HEK293 (cell line): ENCODE measurements around the gene ZBTB17.

Source experiments
- ATF2 ChIP-seq: fragments of 450-650 bp; formaldehyde crosslinking; IDR thresholded peaks from 2 replicates; pipeline ENCODE4 v1.5.1; 2016; ENCODE audit warnings: missing biosample characterization, missing genetic modification characterization, low read depth
- BCL11A ChIP-seq: fragments of 450-650 bp; formaldehyde crosslinking; IDR thresholded peaks from 2 replicates; pipeline ENCODE4 v1.5.1; 2016; ENCODE audit warnings: low read depth, missing biosample characterization, missing genetic modification characterization
- CTCF ChIP-seq: fragments of 450-650 bp; formaldehyde crosslinking; IDR thresholded peaks from 2 replicates; pipeline ENCODE4 v1.5.1; 2016; ENCODE audit warnings: missing biosample characterization, missing genetic modification characterization
- MZF1 ChIP-seq: fragments of 450-650 bp; formaldehyde crosslinking; IDR thresholded peaks from 2 replicates; pipeline ENCODE4 v1.5.1; 2017; ENCODE audit warnings: missing biosample characterization, missing genetic modification characterization, borderline replicate concordance
- REST ChIP-seq: fragments of 450-650 bp; formaldehyde crosslinking; IDR thresholded peaks from 2 replicates; pipeline ENCODE4 v1.5.1; 2016; ENCODE audit warnings: missing biosample characterization, missing genetic modification characterization
- ZNF112 ChIP-seq: fragments of 450-650 bp; formaldehyde crosslinking; IDR thresholded peaks from 2 replicates; pipeline ENCODE4 v1.5.0; 2017; ENCODE audit warnings: missing biosample characterization, missing genetic modification characterization
- ZNF121 ChIP-seq: fragments of 450-650 bp; formaldehyde crosslinking; IDR thresholded peaks from 2 replicates; pipeline ENCODE4 v1.5.1; 2016; ENCODE audit warnings: missing biosample characterization, missing genetic modification characterization
- ZNF138 ChIP-seq: fragments of 450-650 bp; formaldehyde crosslinking; IDR thresholded peaks from 2 replicates; pipeline ENCODE4 v1.5.1; 2016; ENCODE audit warnings: missing biosample characterization, missing genetic modification characterization, borderline replicate concordance
- ZNF274 ChIP-seq, 2 experiments: fragments of 200-500 bp in 1 of 2; fragments of 450-650 bp in 1 of 2; sonication (Bioruptor generic) in 1 of 2; formaldehyde crosslinking in 1 of 2; IDR thresholded peaks; 2 replicates each; pipeline versions ENCODE4 v1.5.1 to v1.6.1; 2014 to 2016; ENCODE audit warnings: borderline replicate concordance in 1 of 2, inconsistent platforms in 1 of 2, low read length in 1 of 2, missing biosample characterization in 1 of 2, missing genetic modification characterization in 1 of 2
- ZNF292 ChIP-seq: fragments of 450-650 bp; formaldehyde crosslinking; IDR thresholded peaks from 2 replicates; pipeline ENCODE4 v1.5.1; 2016; ENCODE audit warnings: low read depth, missing biosample characterization, missing genetic modification characterization, borderline replicate concordance
- ZNF311 ChIP-seq: fragments of 450-650 bp; formaldehyde crosslinking; IDR thresholded peaks from 2 replicates; pipeline ENCODE4 v1.5.1; 2017; ENCODE audit warnings: missing biosample characterization, missing genetic modification characterization, borderline replicate concordance
- ZNF488 ChIP-seq: fragments of 450-650 bp; formaldehyde crosslinking; IDR thresholded peaks from 2 replicates; pipeline ENCODE4 v1.5.1; 2016; ENCODE audit warnings: missing biosample characterization, missing genetic modification characterization
- ZNF621 ChIP-seq: fragments of 450-650 bp; formaldehyde crosslinking; IDR thresholded peaks from 2 replicates; pipeline ENCODE4 v1.5.1; 2017; ENCODE audit warnings: missing biosample characterization, missing genetic modification characterization

GRCh38 chr1:15969321-15969880 lies 6.5 kb downstream of the ZBTB17 start:
- TF ChIP-seq CTCF (tag by site-specific recombination) (no peak), ZNF621 (tag by site-specific recombination) (no peak), REST (no peak), ZNF292 (no peak), ZNF274 (IDR thresholded peaks at IDR 0.05; ENCODE audit: low read length) (no peak), ZNF274 (tag by site-specific recombination; IDR thresholded peaks at IDR 0.05; ENCODE audit: borderline replicate concordance) (no peak), ZNF121 (tag by site-specific recombination) (no peak), ZNF138 (tag by site-specific recombination) (no peak), ZNF311 (tag by site-specific recombination) (no peak), ZNF488 (tag by site-specific recombination) (no peak), ZNF112 (tag by site-specific recombination) (no peak), MZF1 (tag by site-specific recombination) (no peak), ATF2 (tag by site-specific recombination) (no peak), BCL11A (tag by site-specific recombination) (no peak)
